GM23248 (cell line): ENCODE results near the gene KAZN. TPM values are rescaled to one million over a fixed set of nuclear protein-coding genes. Genes with fewer than 3 reads are reported as not detected.

Experiments used
- DNase-seq: peaks from one replicate; pipeline ENCODE4 v3.0.0-alpha.2; 2015
- H2AFZ ChIP-seq: fragments of 200-600 bp; sonication (generic); 2 replicates; pipeline ENCODE4 v1.6.1; 2016; ENCODE audit warnings: antibody characterized with exemption
- H3F3A ChIP-seq: fragments of 200-600 bp; sonication (generic); 2 replicates; pipeline ENCODE4 v1.6.1; 2016; ENCODE audit warnings: mild to moderate bottlenecking, antibody characterized with exemption, mixed run types; ENCODE audit not compliant: insufficient read depth
- H3K27ac ChIP-seq: fragments of 200-600 bp; sonication (generic); 2 replicates; pipeline ENCODE4 v1.5.1; 2016; ENCODE audit warnings: mild to moderate bottlenecking
- H3K27me3 ChIP-seq: fragments of 200-600 bp; sonication (generic); replicated peaks from 2 replicates; pipeline ENCODE4 v1.6.1; 2016; ENCODE audit warnings: mild to moderate bottlenecking; ENCODE audit not compliant: insufficient read depth
- H3K36me3 ChIP-seq: fragments of 200-600 bp; sonication (generic); 2 replicates; pipeline ENCODE4 v1.6.1; 2016; ENCODE audit warnings: low read depth, mild to moderate bottlenecking
- H3K4me1 ChIP-seq: fragments of 200-600 bp; sonication (generic); 2 replicates; pipeline ENCODE4 v1.6.1; 2016; ENCODE audit warnings: mild to moderate bottlenecking; ENCODE audit not compliant: insufficient read depth
- H3K4me2 ChIP-seq: fragments of 200-600 bp; sonication (generic); one replicate; pipeline ENCODE4 v1.6.1; 2016; ENCODE audit warnings: mild to moderate bottlenecking; ENCODE audit not compliant: unreplicated experiment
- H3K4me3 ChIP-seq: fragments of 200-600 bp; sonication (generic); 2 replicates; pipeline ENCODE4 v1.5.1; 2016; ENCODE audit warnings: mild to moderate bottlenecking
- H3K79me2 ChIP-seq: fragments of 200-600 bp; sonication (generic); 2 replicates; pipeline ENCODE4 v1.6.1; 2016; ENCODE audit warnings: mild to moderate bottlenecking; ENCODE audit not compliant: insufficient read depth
- H3K9ac ChIP-seq: fragments of 200-600 bp; sonication (generic); 2 replicates; pipeline ENCODE4 v1.6.1; 2016; ENCODE audit warnings: mild to moderate bottlenecking
- H3K9me2 ChIP-seq: fragments of 200-600 bp; sonication (generic); 2 replicates; pipeline ENCODE4 v1.6.1; 2016; ENCODE audit warnings: mixed run types, mild to moderate bottlenecking, moderate library complexity; ENCODE audit not compliant: insufficient read depth
- H3K9me3 ChIP-seq: fragments of 200-600 bp; sonication (generic); one replicate; pipeline ENCODE4 v1.6.1; 2017; ENCODE audit warnings: low read depth
- H4K20me1 ChIP-seq: fragments of 200-600 bp; sonication (generic); 2 replicates; pipeline ENCODE4 v1.6.0; 2016; ENCODE audit not compliant: insufficient read depth
- EZH2 ChIP-seq: fragments of 200-600 bp; sonication (generic); IDR thresholded peaks from 2 replicates; pipeline ENCODE4 v1.6.1; 2018; ENCODE audit warnings: antibody characterized with exemption, mild to moderate bottlenecking; ENCODE audit not compliant: insufficient read depth, poor library complexity, severe bottlenecking
- EZH2phosphoT487 ChIP-seq: fragments of 200-600 bp; sonication (generic); IDR thresholded peaks from 2 replicates; pipeline ENCODE4 v1.6.1; 2018; ENCODE audit warnings: antibody characterized with exemption, moderate library complexity, mild to moderate bottlenecking, low read depth; ENCODE audit not compliant: insufficient read depth
- WGBS, 2 experiments: methylation state at CpG; one replicate each; pipeline ENCODE4 v1.1.6; 2015 to 2017; ENCODE audit warnings: low lambda C conversion rate in 2 of 2, low coverage in 1 of 2; ENCODE audit errors: missing lambda C conversion rate in 2 of 2; 5-methylcytosine and 5-hydroxymethylcytosine counted together
- in situ Hi-C: fragments of 300-500 bp; cut with MboI; formaldehyde crosslinking; loops from 2 replicates; pipeline ENCODE4 v1.15.0; 2020
- polyA plus RNA-seq: library from polyadenylated mRNA; unstranded; fragments of >200 nt; fragmentation: Nextera tagmentation; extraction: Ambion mirVana; gene quantifications from 2 replicates; pipeline ENCODE4 v1.2.1, GENCODE V29; 2016
- total RNA-seq: library from RNA; depleted of rRNA; stranded (reverse); fragments of >200 nt; shearing (Covaris generic); gene quantifications from 2 replicates; pipeline ENCODE4 v1.2.3, GENCODE V29; 2014

Gene KAZN
- total and polyA plus RNA-seq, 2 experiments from 2014 or later: 4.9 to 7.2 TPM

GRCh38 chr1:15107058-15107687 is 508.7 kb downstream of the KAZN start:
- in situ Hi-C loops: no loop called here
- 72 to 73% methylated on average over 1 of the region's 1 CpG for WGBS, 2 experiments

DNA sequence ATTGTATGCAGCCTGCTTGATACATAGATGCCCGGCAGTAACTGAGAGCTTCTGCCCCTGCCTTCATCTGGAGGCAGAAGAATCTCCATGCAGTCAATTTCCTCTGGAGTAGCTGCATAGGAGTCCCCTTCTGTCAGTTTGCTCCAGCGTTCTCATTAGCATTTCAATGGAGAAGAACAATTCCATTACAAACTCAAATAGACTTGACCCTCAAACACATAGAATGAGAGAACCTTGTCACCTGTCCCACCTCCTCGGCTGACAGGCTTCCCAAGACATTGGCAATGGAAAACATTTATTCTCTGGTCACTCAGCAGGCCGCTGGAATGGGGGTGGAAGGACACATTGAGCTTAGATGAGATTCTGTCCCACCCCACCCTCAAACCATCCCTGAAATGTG is 509.4 kb downstream of the KAZN start:
- Histone ChIP-seq H3K36me3 (no peaks in the 10 kb centered on the region), H3K9me2 (no peaks in the 10 kb centered on the region)

More at GRCh38 chr1:15107058-15107687, 508.7 kb downstream of the KAZN start:
- H3K79me2 ChIP-seq: no peaks in the 10 kb centered on the region
- H3F3A ChIP-seq: no peaks in the 10 kb centered on the region
- H3K9me2 ChIP-seq: no peaks in the 10 kb centered on the region
- no peak overlapping the region for H3K27ac ChIP-seq
- no peak for DNase-seq
- H3K36me3 ChIP-seq: no peaks in the 10 kb centered on the region
- no peak overlapping the region for H2AFZ ChIP-seq
- H3K9ac ChIP-seq: no peak overlapping the region
- H3K4me1 ChIP-seq: no peaks in the 10 kb centered on the region
- H3K4me3 ChIP-seq: no peak overlapping the region
- no peak for TF ChIP-seq EZH2phosphoT487
- no peak for TF ChIP-seq EZH2
- H4K20me1 ChIP-seq: no peaks in the 10 kb centered on the region
- H3K4me2 ChIP-seq: no peak overlapping the region
- H3K9me3 ChIP-seq: peaks cover 3% of the 10 kb centered on the region
- H3K27me3 ChIP-seq: 0 out of 2 replicates have a peak, but pooled peaks cover 6% of the 10 kb centered on the region

GRCh38 chr1:15110128-15110866 is 511.8 kb downstream of the KAZN start:
- H3K9ac ChIP-seq: no peak overlapping the region
- 81 to 83% methylated on average over 9 of the region's 9 CpGs for WGBS, 2 experiments
- no peaks in the 10 kb centered on the region for H3K9me2 ChIP-seq
- no peak overlapping the region for H2AFZ ChIP-seq
- no peaks in the 10 kb centered on the region for H3K9me3 ChIP-seq
- H3K79me2 ChIP-seq: no peaks in the 10 kb centered on the region
- no peaks in the 10 kb centered on the region for H3F3A ChIP-seq
- no peaks in the 10 kb centered on the region for H3K27me3 ChIP-seq
- no peaks in the 10 kb centered on the region for H3K36me3 ChIP-seq
- TF ChIP-seq EZH2phosphoT487 (no peak), EZH2 (no peak)
- no peak for DNase-seq
- no peaks in the 10 kb centered on the region for H3K4me1 ChIP-seq
- no peak overlapping the region for H3K27ac ChIP-seq
- no peak overlapping the region for H3K4me3 ChIP-seq
- H4K20me1 ChIP-seq: no peaks in the 10 kb centered on the region
- in situ Hi-C loops: no loop called here
- no peak overlapping the region for H3K4me2 ChIP-seq

More for the DNA sequence above, 509.4 kb downstream of the KAZN start:
- TF ChIP-seq EZH2 (no peak), EZH2phosphoT487 (no peak)
- Histone ChIP-seq H2AFZ (no peak overlapping the region), H4K20me1 (no peaks in the 10 kb centered on the region), H3K4me3 (no peak overlapping the region), H3K27me3 (no peaks in the 10 kb centered on the region), H3K9ac (no peak overlapping the region), H3K9me3 (peaks cover 3% of the 10 kb centered on the region), H3K4me1 (no peaks in the 10 kb centered on the region), H3F3A (no peaks in the 10 kb centered on the region), H3K27ac (no peak overlapping the region), H3K79me2 (no peaks in the 10 kb centered on the region), H3K4me2 (no peak overlapping the region)
- 79% methylated on average over 4 of the region's 4 CpGs for WGBS, 2 experiments
- no peak for DNase-seq
- in situ Hi-C loops: no loop called here

DNA sequence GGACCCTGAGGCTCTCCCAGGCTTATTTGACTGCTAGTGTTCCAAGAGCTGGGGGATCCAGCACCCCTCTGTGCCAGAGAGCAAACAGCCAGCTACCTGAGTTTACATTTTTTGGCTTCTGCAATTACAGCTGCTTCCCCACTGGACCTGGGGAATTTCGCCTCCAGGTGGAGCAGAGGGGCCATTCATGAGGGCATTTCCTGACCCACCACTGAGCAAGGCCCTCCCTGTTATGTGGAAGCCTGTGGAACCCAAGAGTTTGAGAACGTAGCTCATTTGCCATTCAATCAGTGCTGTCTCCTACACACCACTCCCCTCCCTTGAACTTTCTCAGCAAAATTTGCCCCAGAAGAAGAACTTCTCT is 512.4 kb downstream of the KAZN start:
- Histone ChIP-seq H3K79me2 (no peaks in the 10 kb centered on the region), H3K36me3 (no peaks in the 10 kb centered on the region), H3K4me3 (no peak overlapping the region), H3K9me3 (no peaks in the 10 kb centered on the region), H3K9ac (no peak overlapping the region), H3K4me2 (no peak overlapping the region), H4K20me1 (no peaks in the 10 kb centered on the region), H2AFZ (no peak overlapping the region), H3K4me1 (no peaks in the 10 kb centered on the region), H3F3A (no peaks in the 10 kb centered on the region), H3K9me2 (no peaks in the 10 kb centered on the region), H3K27ac (no peak overlapping the region), H3K27me3 (no peaks in the 10 kb centered on the region)
- in situ Hi-C loops: no loop called here
- 81 to 88% methylated on average over 2 of the region's 2 CpGs for WGBS, 2 experiments
- no peak for TF ChIP-seq EZH2
- no peak for TF ChIP-seq EZH2phosphoT487
- DNase-seq: no peak
